Esophagus muscularis mucosa (tissue), 4 donors: ENCODE measurements around the gene AGER. TPM values are rescaled to one million over a fixed set of nuclear protein-coding genes. Genes with fewer than 3 reads are reported as not detected.
"Not testable (repeated sequence)": the region's sequence is repeated elsewhere in the genome, so short reads cannot be mapped to it uniquely, and the experiment has no call there.

Experiments
- DNase-seq: peaks from one replicate; pipeline ENCODE4 v3.0.0-alpha.2; 2017; ENCODE audit errors: extremely low spot score
- H3K27ac ChIP-seq, 4 donors: fragments of 200-600 bp; sonication (generic); replicated peaks in 1 of 4; 1 replicate in 3 of 4; 2 replicates in 1 of 4; pipeline ENCODE4 v1.5.1; 2016 to 2019; ENCODE audit warnings: mild to moderate bottlenecking in 1 of 4
- H3K27me3 ChIP-seq, 4 donors: fragments of 200-600 bp; sonication (generic); one replicate each; pipeline versions ENCODE4 v1.5.1 to v1.6.0; 2016 to 2019
- H3K36me3 ChIP-seq, 4 donors: fragments of 200-600 bp; sonication (generic); one replicate each; pipeline ENCODE4 v1.5.1; 2016 to 2019
- H3K4me1 ChIP-seq, 4 donors: fragments of 200-600 bp; sonication (generic); one replicate each; pipeline ENCODE4 v1.5.1; 2016 to 2019
- H3K4me3 ChIP-seq, 4 donors: fragments of 200-600 bp; sonication (generic); 1 replicate in 2 of 4; 2 replicates in 2 of 4; pipeline ENCODE4 v1.5.1; 2016 to 2019; ENCODE audit warnings: mild to moderate bottlenecking in 4 of 4, moderate library complexity in 1 of 4
- H3K9me3 ChIP-seq, 4 donors: fragments of 200-600 bp; sonication (generic); 1 replicate in 3 of 4; 2 replicates in 1 of 4; pipeline ENCODE4 v1.5.1; 2016 to 2019
- CTCF ChIP-seq, 3 experiments: fragments of 200-600 bp in 2 of 3; fragments of 450-650 bp in 1 of 3; sonication (generic) in 2 of 3; IDR thresholded peaks; one replicate each; pipeline ENCODE4 v1.5.1; 2017 to 2019; ENCODE audit warnings: antibody characterized with exemption in 3 of 3, mild to moderate bottlenecking in 2 of 3, moderate library complexity in 1 of 3
- EP300 ChIP-seq: sonication (generic); formaldehyde crosslinking; IDR thresholded peaks from one replicate; pipeline ENCODE4 v1.6.1; 2017; ENCODE audit warnings: antibody characterized with exemption
- POLR2A ChIP-seq: fragments of 450-650 bp; IDR thresholded peaks from one replicate; pipeline ENCODE4 v1.6.1; 2017; ENCODE audit warnings: antibody characterized with exemption, moderate library complexity, mild to moderate bottlenecking, low read depth
- POLR2AphosphoS5 ChIP-seq, 2 donors: sonication (generic); formaldehyde crosslinking; IDR thresholded peaks; one replicate each; pipeline ENCODE4 v1.6.1; 2017; ENCODE audit warnings: antibody characterized with exemption in 2 of 2
- WGBS: methylation state at CpG from one replicate; pipeline ENCODE4 v1.1.5; 2018; 5-methylcytosine and 5-hydroxymethylcytosine counted together
- intact Hi-C: fragments of 100-400 bp; cut with DNase I; formaldehyde crosslinking; loops from one replicate; pipeline ENCODE4 v1.15.1; 2023
- total RNA-seq, 4 donors: library from RNA; depleted of rRNA; stranded (reverse); fragments of >200 nt; gene quantifications; one replicate each; pipeline versions ENCODE4 v1.1.0 to v1.2.1, GENCODE V29; 2016

The AGER gene
- total RNA-seq, 4 donors from 2014 or later, result 0.83 to 5.9 (median 3.8) TPM

- Histone ChIP-seq H3K36me3 (peaks cover 0 to 84% (median 0%) of the 10 kb centered on the region in 4 donors), H3K4me3 (no peak overlapping the region), H3K9me3 (no peaks in the 10 kb centered on the region), H3K27me3 (no peaks in the 10 kb centered on the region), H3K4me1 (no peaks in the 10 kb centered on the region), H3K27ac (no peak overlapping the region)
- intact Hi-C loops, result no loop called here
- no peak for TF ChIP-seq CTCF (IDR thresholded peaks at IDR 0.05)
- TF ChIP-seq EP300, result no peak
- no peak for TF ChIP-seq POLR2A
- TF ChIP-seq POLR2AphosphoS5 (IDR thresholded peaks at IDR 0.05), result no peak
- no peak for DNase-seq
- WGBS, result 89% methylated on average over 10 of the region's 10 CpGs
Observed at GRCh38 chr6:32216285-32216684, 32.2 kb upstream of the AGER start.

- no peak for TF ChIP-seq CTCF (IDR thresholded peaks at IDR 0.05)
- no peak for TF ChIP-seq POLR2AphosphoS5 (IDR thresholded peaks at IDR 0.05)
- no peak for TF ChIP-seq EP300
- no peak for TF ChIP-seq POLR2A
- Histone ChIP-seq H3K27me3 (no peaks in the 10 kb centered on the region), H3K27ac (no peak overlapping the region), H3K9me3 (no peaks in the 10 kb centered on the region), H3K36me3 (peaks cover 0 to 81% (median 0%) of the 10 kb centered on the region in 4 donors), H3K4me3 (no peak overlapping the region), H3K4me1 (no peaks in the 10 kb centered on the region)
- WGBS, result 93% methylated on average over 4 of the region's 4 CpGs
- intact Hi-C loops, result no loop called here
- DNase-seq, result no peak
Observed at GRCh38 chr6:32215617-32216016, 31.6 kb upstream of the AGER start.

- intact Hi-C loops, result no loop called here
- TF ChIP-seq POLR2AphosphoS5 (IDR thresholded peaks at IDR 0.05) (no peak), POLR2A (no peak), CTCF (IDR thresholded peaks at IDR 0.05) (no peak), EP300 (no peak)
- no peaks in the 10 kb centered on the region for H3K9me3 ChIP-seq
- H3K27ac ChIP-seq, result no peak overlapping the region
- H3K36me3 ChIP-seq, result peaks cover 0 to 74% (median 0%) of the 10 kb centered on the region in 4 donors
- H3K4me3 ChIP-seq, result no peak overlapping the region
- H3K4me1 ChIP-seq, result no peaks in the 10 kb centered on the region
- no peaks in the 10 kb centered on the region for H3K27me3 ChIP-seq
- WGBS, result 70% methylated on average over 3 of the region's 3 CpGs
- DNase-seq, result no peak
Observed at GRCh38 chr6:32214126-32214525, 30.1 kb upstream of the AGER start.

- no peaks in the 10 kb centered on the region for H3K27me3 ChIP-seq
- no peak for DNase-seq
- H3K9me3 ChIP-seq, result no peaks in the 10 kb centered on the region
- H3K27ac ChIP-seq, result no peak overlapping the region
- 82% methylated on average over 6 of the region's 6 CpGs for WGBS
- no peaks in the 10 kb centered on the region for H3K4me1 ChIP-seq
- no peak for TF ChIP-seq EP300
- no peak for TF ChIP-seq POLR2A
- TF ChIP-seq CTCF (IDR thresholded peaks at IDR 0.05), result no peak
- TF ChIP-seq POLR2AphosphoS5 (IDR thresholded peaks at IDR 0.05), result no peak
- H3K4me3 ChIP-seq, result no peak overlapping the region
- intact Hi-C loops, result no loop called here
- H3K36me3 ChIP-seq, result peaks cover 0 to 69% (median 0%) of the 10 kb centered on the region in 4 donors
Observed at GRCh38 chr6:32213649-32214048, 29.6 kb upstream of the AGER start.

- Histone ChIP-seq H3K27ac (no peak overlapping the region), H3K27me3 (no peaks in the 10 kb centered on the region), H3K4me3 (no peak overlapping the region), H3K4me1 (no peaks in the 10 kb centered on the region), H3K9me3 (no peaks in the 10 kb centered on the region), H3K36me3 (peaks cover 0 to 57% (median 0%) of the 10 kb centered on the region in 4 donors)
- DNase-seq, result no peak
- no peak for TF ChIP-seq POLR2AphosphoS5 (IDR thresholded peaks at IDR 0.05)
- no peak for TF ChIP-seq POLR2A
- TF ChIP-seq CTCF (IDR thresholded peaks at IDR 0.05), result no peak
- no peak for TF ChIP-seq EP300
- intact Hi-C loops, result no loop called here
- WGBS, result 72% methylated on average over 12 of the region's 12 CpGs
Observed at GRCh38 chr6:32212076-32212760, 28.2 kb upstream of the AGER start.

- DNase-seq, H3K27ac ChIP-seq, intact Hi-C loops, H3K4me1 ChIP-seq, H3K9me3 ChIP-seq, H3K27me3 ChIP-seq, H3K4me3 ChIP-seq: not testable (repeated sequence)
- WGBS, result 86% methylated on average over 4 of the region's 4 CpGs
- peaks cover 0 to 56% (median 0%) of the 10 kb centered on the region in 4 donors for H3K36me3 ChIP-seq
Observed at GRCh38 chr6:32211432-32211831, 27.4 kb upstream of the AGER start.
